ENCODE measurements around the gene DPM2.
A peak's percentile ranks its signal among the peaks of the same experiment; 100 is the strongest.

Gene DPM2

DNA sequence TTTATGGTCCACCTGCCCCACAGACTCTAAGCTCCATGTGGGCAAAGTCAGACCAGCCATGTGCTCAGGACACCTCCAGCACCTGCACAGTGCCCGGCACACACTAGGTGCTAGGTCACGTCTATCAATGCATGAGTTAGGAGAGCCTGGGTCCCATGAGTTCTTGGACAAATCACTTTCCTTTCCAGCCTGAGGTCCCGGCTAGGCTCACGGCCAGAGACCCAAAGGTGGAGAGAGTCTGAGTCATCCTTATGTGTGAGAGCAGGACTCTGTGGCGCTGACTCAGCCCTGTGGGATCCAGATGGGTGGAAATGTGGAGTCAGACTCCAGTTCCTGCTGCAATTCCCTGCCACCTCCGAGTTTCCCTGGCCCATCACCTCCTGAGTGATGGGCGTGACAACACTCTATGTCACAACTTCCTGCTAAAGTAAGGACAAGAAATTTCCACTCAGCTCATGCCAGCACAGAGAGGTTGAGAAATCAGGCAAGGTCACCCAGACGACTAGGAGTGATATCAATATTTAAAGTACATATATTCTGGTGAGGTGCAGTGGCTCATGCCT lies 18.3 kb downstream of the DPM2 start:
- Histone ChIP-seq H3K9me3 (ENCODE audit: control insufficient read depth in 1 of 2, low read length in 2 of 2) (no peaks in the 10 kb centered on the region), H3K27ac (ENCODE audit: low read depth, low read length) (no peak overlapping the region), H3K36me3 (ENCODE audit: control insufficient read depth in 1 of 2, insufficient read depth in 2 of 2, low read length in 2 of 2) (no peaks in the 10 kb centered on the region), H3K4me3 (ENCODE audit: low read depth in 1 of 2, low read length in 2 of 2) (no peak overlapping the region), H3K4me1 (ENCODE audit: control insufficient read depth in 1 of 2, insufficient read depth in 2 of 2, low read length in 2 of 2) (peaks cover 42 to 52% of the 10 kb centered on the region in 2 donors), H3K9ac (ENCODE audit: low read depth in 1 of 2, low read length in 2 of 2) (peak overlapping the region; percentile 13 to 25), H3K27me3 (ENCODE audit: control insufficient read depth in 1 of 2, insufficient read depth in 2 of 2, low read length in 2 of 2) (peaks cover 0 to 4% of the 10 kb centered on the region in 2 donors)

DNA sequence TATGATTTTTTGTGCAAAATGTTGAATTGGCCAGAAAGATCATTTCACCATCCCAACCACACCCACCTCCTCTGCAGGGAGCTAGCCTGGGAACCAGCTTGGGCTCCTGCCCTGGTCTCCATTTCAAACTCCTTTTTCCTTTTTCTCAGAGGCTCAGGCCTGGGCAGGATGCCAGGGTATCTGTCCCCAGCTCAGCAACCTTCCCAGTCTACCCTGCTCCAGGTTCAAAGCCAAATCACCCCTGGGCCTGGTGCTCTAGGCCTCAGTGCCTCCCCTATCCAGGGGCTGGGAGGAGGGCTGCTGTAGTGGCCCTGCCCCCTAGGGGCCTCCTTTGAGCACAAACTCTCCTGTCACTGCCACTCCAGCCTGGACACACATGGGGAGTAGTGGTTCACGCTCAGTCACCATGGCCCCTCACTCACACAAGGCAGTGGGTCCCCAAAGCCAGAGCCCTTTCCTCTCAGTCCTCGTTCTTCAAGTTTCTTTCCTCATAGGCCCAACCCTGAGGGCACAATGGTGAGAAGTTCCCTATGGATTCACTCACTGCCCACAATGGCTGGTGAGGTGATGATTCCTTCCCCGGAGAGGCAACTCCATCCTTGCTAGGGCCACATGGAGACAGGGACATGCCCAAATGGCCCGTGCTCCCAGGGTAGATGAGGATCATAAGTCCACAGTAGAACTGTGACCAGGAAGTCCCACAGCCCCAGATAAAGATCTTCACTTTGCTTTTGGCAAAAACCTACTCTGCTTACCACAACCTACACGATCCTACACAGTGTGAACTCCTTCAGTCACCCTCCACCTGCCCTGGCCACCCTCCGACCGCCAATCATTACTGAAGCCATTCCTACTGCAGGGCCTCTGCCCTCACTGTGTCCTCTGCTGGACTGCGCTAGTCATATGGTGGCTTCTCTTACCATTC lies 19.2 kb downstream of the DPM2 start:
- Histone ChIP-seq H3K36me3 (ENCODE audit: control insufficient read depth in 1 of 2, insufficient read depth in 2 of 2, low read length in 2 of 2) (no peaks in the 10 kb centered on the region), H3K27me3 (ENCODE audit: control insufficient read depth in 1 of 2, insufficient read depth in 2 of 2, low read length in 2 of 2) (peaks cover 0 to under 1% of the 10 kb centered on the region in 2 donors), H3K9me3 (ENCODE audit: control insufficient read depth in 1 of 2, low read length in 2 of 2) (no peaks in the 10 kb centered on the region), H3K27ac (ENCODE audit: low read depth, low read length) (no peak overlapping the region), H3K4me3 (ENCODE audit: low read depth in 1 of 2, low read length in 2 of 2) (no peak overlapping the region), H3K9ac (ENCODE audit: low read depth in 1 of 2, low read length in 2 of 2) (peak overlapping the region; percentile 13 to 25), H3K4me1 (ENCODE audit: control insufficient read depth in 1 of 2, insufficient read depth in 2 of 2, low read length in 2 of 2) (peaks cover 42 to 52% of the 10 kb centered on the region in 2 donors)

DNA sequence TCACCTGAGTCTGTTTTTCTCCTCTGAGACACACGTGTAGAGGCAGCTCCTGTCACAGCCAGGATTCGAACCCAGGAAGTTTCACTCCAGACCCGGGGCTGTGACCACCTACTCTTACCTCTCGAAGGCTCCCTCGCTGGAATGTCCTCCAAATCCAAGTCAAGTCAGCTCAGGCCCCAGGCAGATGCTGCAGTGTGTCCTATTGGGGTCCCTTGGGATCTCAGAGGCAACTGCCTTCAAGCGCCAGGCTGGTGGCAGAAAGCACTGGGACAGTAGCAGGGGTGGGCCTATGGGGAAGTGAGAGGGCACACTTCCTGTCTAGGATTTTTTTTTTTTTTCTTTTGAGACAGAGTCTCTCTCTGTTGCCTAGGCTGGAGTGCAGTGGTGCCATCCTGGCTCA lies 20.1 kb downstream of the DPM2 start:
- Histone ChIP-seq H3K36me3 (ENCODE audit: control insufficient read depth in 1 of 2, insufficient read depth in 2 of 2, low read length in 2 of 2) (peaks cover 2 to 4% of the 10 kb centered on the region in 2 donors), H3K4me1 (ENCODE audit: control insufficient read depth in 1 of 2, insufficient read depth in 2 of 2, low read length in 2 of 2) (peaks cover 48 to 58% of the 10 kb centered on the region in 2 donors), H3K9ac (ENCODE audit: low read depth in 1 of 2, low read length in 2 of 2) (no peak overlapping the region), H3K27me3 (ENCODE audit: control insufficient read depth in 1 of 2, insufficient read depth in 2 of 2, low read length in 2 of 2) (no peaks in the 10 kb centered on the region), H3K4me3 (ENCODE audit: low read depth in 1 of 2, low read length in 2 of 2) (peak overlapping the region in 1 of 2 donors; percentile 25), H3K9me3 (ENCODE audit: control insufficient read depth in 1 of 2, low read length in 2 of 2) (no peaks in the 10 kb centered on the region), H3K27ac (ENCODE audit: low read depth, low read length) (peak overlapping the region; percentile 14)

DNA sequence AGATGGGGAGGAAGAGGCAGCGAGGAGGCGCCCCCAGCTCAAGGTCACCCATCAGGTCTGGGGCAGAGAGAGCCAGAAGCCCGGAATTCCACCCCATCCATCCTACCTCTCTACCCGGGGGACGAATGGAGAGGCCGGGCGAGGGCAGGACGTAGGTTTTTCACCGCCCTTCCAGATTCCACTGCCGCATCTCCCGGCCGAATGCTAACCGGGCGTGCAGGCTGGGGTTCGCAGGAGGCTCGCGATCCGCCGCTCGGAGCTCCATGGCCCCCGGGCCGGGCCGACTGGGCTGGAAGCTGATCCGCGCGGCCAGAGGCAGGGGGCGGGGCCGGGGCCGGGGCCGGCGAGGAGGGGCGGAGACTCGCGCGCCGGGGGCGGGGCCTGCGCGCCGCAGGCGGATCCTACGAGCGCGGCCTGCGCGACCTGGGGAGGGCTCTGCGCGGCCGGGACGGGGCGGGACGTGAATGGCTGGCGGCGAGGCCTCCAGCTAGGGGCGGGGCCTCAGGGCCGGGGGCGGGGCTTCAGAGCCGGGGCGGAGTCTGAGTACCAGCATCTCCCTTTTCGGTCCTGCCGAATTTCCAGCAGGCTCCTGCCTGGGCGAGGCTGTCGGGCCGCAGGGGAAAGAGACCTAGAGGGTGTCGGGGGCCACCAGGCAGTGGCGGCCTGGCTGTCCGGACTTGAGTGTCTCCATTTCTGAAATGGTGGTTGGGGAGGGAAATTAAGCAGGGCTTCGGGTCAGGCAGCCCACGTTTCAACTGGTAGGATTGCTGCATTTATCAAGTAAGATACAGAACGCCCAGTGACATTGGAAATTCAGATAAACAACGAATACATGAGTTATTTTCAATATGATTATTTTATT lies 20.7 kb downstream of the DPM2 start, which contains the start of gene ST6GALNAC4:
ST6GALNAC4 (minus strand) TSS at position 322 of the 862 bp plus-strand sequence. CDS start 622 bp downstream, outside the sequence.
- Histone ChIP-seq H3K9me3 (ENCODE audit: control insufficient read depth in 1 of 2, low read length in 2 of 2) (no peaks in the 10 kb centered on the region), H3K36me3 (ENCODE audit: control insufficient read depth in 1 of 2, insufficient read depth in 2 of 2, low read length in 2 of 2) (peaks cover 8 to 10% of the 10 kb centered on the region in 2 donors), H3K27me3 (ENCODE audit: control insufficient read depth in 1 of 2, insufficient read depth in 2 of 2, low read length in 2 of 2) (no peaks in the 10 kb centered on the region), H3K9ac (ENCODE audit: low read depth in 1 of 2, low read length in 2 of 2) (peak within 1 kb of the TSS; percentile 72 to 90), H3K27ac (ENCODE audit: low read depth, low read length) (peak within 1 kb of the TSS; percentile 14), H3K4me1 (ENCODE audit: control insufficient read depth in 1 of 2, insufficient read depth in 2 of 2, low read length in 2 of 2) (peaks cover 51 to 62% of the 10 kb centered on the region in 2 donors), H3K4me3 (ENCODE audit: low read depth in 1 of 2, low read length in 2 of 2) (peak within 1 kb of the TSS; percentile 80 to 93)

DNA sequence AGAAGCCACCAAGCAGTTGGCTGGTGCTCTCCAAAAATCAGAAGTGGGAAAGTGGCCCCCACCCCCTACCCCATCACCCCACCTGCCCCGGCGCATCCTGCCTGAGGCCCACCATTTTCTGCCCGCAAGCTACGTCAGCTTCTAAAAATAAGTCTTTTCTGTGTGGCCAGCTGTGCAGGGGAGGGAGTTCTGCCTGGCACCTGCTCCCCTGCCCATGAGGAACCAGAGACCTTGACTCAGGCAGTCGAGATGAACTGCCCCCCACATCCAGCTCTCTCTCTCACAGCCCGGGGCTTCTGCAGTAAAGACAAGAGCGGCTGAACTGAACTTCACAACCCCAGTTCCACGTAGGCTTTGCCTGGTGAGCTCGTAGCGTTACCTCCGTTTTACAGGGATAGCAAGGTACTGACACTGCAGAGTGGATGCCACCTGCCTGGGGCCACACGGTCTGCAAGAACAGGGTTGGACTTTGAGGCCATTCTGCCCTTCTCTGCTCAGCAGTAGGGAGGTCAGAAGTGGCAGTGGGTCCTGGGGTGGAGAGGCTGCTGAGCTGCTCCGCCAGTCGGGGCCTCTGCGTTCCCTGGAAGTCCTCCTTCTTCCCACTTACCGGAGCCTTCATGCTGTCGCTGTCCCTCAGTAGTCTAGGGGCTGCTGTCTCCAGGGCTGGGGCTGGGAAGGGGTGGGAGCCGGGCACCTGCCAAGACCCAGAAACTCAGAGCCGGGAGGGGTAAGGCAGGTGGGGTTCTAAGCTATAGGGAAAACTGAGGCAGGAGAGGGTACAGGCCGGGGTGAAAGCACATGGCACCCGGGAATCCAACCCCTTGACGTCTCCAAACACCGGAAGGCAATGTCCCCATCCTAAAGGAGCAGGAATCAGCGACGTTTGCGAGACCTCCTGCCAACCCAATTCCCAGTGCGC lies 21.6 kb downstream of the DPM2 start:
- peak overlapping the region; percentile 2 for H3K27ac ChIP-seq (ENCODE audit: low read depth, low read length)
- H3K9ac ChIP-seq (ENCODE audit: low read depth in 1 of 2, low read length in 2 of 2), result peak overlapping the region; percentile 72 to 90
- no peaks in the 10 kb centered on the region for H3K27me3 ChIP-seq (ENCODE audit: control insufficient read depth in 1 of 2, insufficient read depth in 2 of 2, low read length in 2 of 2)
- peaks cover 9 to 15% of the 10 kb centered on the region in 2 donors for H3K36me3 ChIP-seq (ENCODE audit: control insufficient read depth in 1 of 2, insufficient read depth in 2 of 2, low read length in 2 of 2)
- H3K4me3 ChIP-seq (ENCODE audit: low read depth in 1 of 2, low read length in 2 of 2), result peak overlapping the region; percentile 80 to 93
- H3K9me3 ChIP-seq (ENCODE audit: control insufficient read depth in 1 of 2, low read length in 2 of 2), result no peaks in the 10 kb centered on the region
- H3K4me1 ChIP-seq (ENCODE audit: control insufficient read depth in 1 of 2, insufficient read depth in 2 of 2, low read length in 2 of 2), result peaks cover 51 to 56% of the 10 kb centered on the region in 2 donors

DNA sequence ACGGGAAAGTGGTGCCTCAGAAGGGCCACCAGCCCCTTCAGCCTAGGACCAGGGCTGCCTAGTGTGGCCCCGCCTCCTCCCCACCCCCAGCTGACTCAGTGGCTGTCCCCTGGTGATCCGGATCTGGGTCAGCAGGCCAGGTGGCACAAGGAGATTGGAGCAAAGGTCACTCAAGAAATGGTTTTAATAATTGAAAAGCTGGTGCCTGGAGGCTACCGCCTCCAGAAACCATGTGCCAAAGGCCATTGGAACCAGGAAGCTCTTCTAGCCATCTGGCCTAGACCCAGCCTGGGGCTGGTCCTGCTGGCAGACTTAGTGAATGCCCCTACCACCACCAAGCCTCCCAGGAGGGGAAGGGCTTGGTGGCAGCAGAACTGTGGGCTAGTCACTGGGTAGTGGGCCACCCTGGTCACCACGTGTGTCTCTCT lies 22.3 kb downstream of the DPM2 start:
- peak overlapping the region; percentile 8 to 48 for H3K9ac ChIP-seq (ENCODE audit: low read depth in 1 of 2, low read length in 2 of 2)
- no peak overlapping the region for H3K27ac ChIP-seq (ENCODE audit: low read depth, low read length)
- H3K36me3 ChIP-seq (ENCODE audit: control insufficient read depth in 1 of 2, insufficient read depth in 2 of 2, low read length in 2 of 2), result peaks cover 12 to 17% of the 10 kb centered on the region in 2 donors
- peak overlapping the region in 1 of 2 donors; percentile 43 for H3K4me3 ChIP-seq (ENCODE audit: low read depth in 1 of 2, low read length in 2 of 2)
- peaks cover 51 to 59% of the 10 kb centered on the region in 2 donors for H3K4me1 ChIP-seq (ENCODE audit: control insufficient read depth in 1 of 2, insufficient read depth in 2 of 2, low read length in 2 of 2)
- H3K27me3 ChIP-seq (ENCODE audit: control insufficient read depth in 1 of 2, insufficient read depth in 2 of 2, low read length in 2 of 2), result no peaks in the 10 kb centered on the region
- no peaks in the 10 kb centered on the region for H3K9me3 ChIP-seq (ENCODE audit: control insufficient read depth in 1 of 2, low read length in 2 of 2)

DNA sequence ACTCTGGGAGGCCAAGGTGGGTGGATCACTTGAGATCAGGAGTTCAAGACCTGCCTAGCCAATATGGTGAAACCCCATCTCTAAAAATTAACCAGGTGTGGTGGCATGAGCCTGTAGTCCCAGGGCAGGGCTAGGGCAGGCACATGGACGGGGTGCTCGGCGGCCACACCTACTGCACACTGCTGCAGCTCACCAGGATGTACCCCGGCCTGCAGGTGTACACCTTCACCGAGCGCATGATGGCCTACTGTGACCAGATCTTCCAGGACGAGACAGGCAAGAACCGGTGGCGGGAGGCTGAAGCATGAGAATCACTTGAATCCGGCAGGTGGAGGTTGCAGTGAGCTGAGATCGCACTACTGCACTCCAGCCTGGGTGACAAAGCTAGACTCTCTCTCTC lies 24.0 kb downstream of the DPM2 start:
- peaks cover 43 to 50% of the 10 kb centered on the region in 2 donors for H3K4me1 ChIP-seq (ENCODE audit: control insufficient read depth in 1 of 2, insufficient read depth in 2 of 2, low read length in 2 of 2)

DNA sequence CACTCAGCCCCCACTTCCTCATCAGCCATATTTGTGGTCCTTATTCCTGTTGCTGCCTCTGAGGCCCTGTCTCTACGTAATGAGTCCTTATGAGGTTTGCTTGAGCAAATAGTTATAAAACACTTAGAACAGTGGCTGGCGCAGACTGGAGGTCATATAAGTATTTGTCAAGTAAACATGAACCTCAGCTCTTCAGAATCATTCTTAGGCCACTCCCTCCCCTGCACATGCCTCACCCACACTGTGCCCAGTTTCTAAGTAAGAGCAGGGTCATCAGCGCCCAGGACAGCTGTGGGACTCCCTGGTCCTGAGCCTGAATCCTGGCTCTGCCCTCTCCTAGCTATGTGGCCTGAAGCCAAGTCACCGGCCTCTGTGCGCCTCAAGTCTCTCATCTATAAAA lies 24.8 kb downstream of the DPM2 start:
- Histone ChIP-seq H3K9ac (ENCODE audit: low read depth in 1 of 2, low read length in 2 of 2) (peak overlapping the region in 1 of 2 donors; percentile 32), H3K9me3 (ENCODE audit: control insufficient read depth in 1 of 2, low read length in 2 of 2) (no peaks in the 10 kb centered on the region), H3K4me3 (ENCODE audit: low read depth in 1 of 2, low read length in 2 of 2) (no peak overlapping the region), H3K27me3 (ENCODE audit: control insufficient read depth in 1 of 2, insufficient read depth in 2 of 2, low read length in 2 of 2) (no peaks in the 10 kb centered on the region), H3K27ac (ENCODE audit: low read depth, low read length) (no peak overlapping the region), H3K36me3 (ENCODE audit: control insufficient read depth in 1 of 2, insufficient read depth in 2 of 2, low read length in 2 of 2) (peaks cover 19 to 25% of the 10 kb centered on the region in 2 donors), H3K4me1 (ENCODE audit: control insufficient read depth in 1 of 2, insufficient read depth in 2 of 2, low read length in 2 of 2) (peaks cover 35 to 43% of the 10 kb centered on the region in 2 donors)

More for the DNA sequence above, 24.0 kb downstream of the DPM2 start:
- H3K9me3 ChIP-seq (ENCODE audit: control insufficient read depth in 1 of 2, low read length in 2 of 2), result no peaks in the 10 kb centered on the region
- H3K27me3 ChIP-seq (ENCODE audit: control insufficient read depth in 1 of 2, insufficient read depth in 2 of 2, low read length in 2 of 2), result no peaks in the 10 kb centered on the region
- peaks cover 19 to 21% of the 10 kb centered on the region in 2 donors for H3K36me3 ChIP-seq (ENCODE audit: control insufficient read depth in 1 of 2, insufficient read depth in 2 of 2, low read length in 2 of 2)
- H3K4me3 ChIP-seq (ENCODE audit: low read depth in 1 of 2, low read length in 2 of 2), result no peak overlapping the region
- H3K27ac ChIP-seq (ENCODE audit: low read depth, low read length), result no peak overlapping the region
- H3K9ac ChIP-seq (ENCODE audit: low read depth in 1 of 2, low read length in 2 of 2), result no peak overlapping the region

DNA sequence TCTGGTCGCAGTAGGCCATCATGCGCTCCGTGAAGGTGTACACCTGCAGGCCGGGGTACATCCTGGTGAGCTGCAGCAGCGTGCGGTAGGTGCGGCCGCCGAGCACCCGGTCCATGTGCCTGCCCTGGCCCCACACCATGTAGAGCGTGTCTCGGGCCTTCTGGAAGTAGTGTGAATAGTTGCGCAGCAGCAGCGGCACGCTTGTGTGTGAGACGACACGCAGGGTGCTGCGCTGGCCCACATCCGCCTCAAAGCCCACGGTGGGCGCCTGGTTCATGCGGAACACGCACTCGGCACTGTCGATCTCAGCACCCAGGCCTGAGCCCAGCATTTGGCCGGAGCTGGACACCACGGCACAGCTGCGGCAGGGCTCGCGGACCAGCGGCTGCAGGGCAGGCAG lies 25.4 kb downstream of the DPM2 start:
- peaks cover 19 to 25% of the 10 kb centered on the region in 2 donors for H3K36me3 ChIP-seq (ENCODE audit: control insufficient read depth in 1 of 2, insufficient read depth in 2 of 2, low read length in 2 of 2)
- H3K27ac ChIP-seq (ENCODE audit: low read depth, low read length), result no peak overlapping the region
- peaks cover 30 to 39% of the 10 kb centered on the region in 2 donors for H3K4me1 ChIP-seq (ENCODE audit: control insufficient read depth in 1 of 2, insufficient read depth in 2 of 2, low read length in 2 of 2)
- no peaks in the 10 kb centered on the region for H3K9me3 ChIP-seq (ENCODE audit: control insufficient read depth in 1 of 2, low read length in 2 of 2)
- no peaks in the 10 kb centered on the region for H3K27me3 ChIP-seq (ENCODE audit: control insufficient read depth in 1 of 2, insufficient read depth in 2 of 2, low read length in 2 of 2)
- no peak overlapping the region for H3K9ac ChIP-seq (ENCODE audit: low read depth in 1 of 2, low read length in 2 of 2)
- H3K4me3 ChIP-seq (ENCODE audit: low read depth in 1 of 2, low read length in 2 of 2), result no peak overlapping the region
